GM18519 (cell line): ENCODE measurements around the gene IL4R.

Source experiments
- ATAC-seq: cut with Tn5 transposase; IDR thresholded peaks from one replicate; pipeline ENCODE4 v1.9.1; 2021; ENCODE audit warnings: mild to moderate bottlenecking, moderate library complexity; ENCODE audit not compliant: unreplicated experiment, low FRiP score

IL4R gene

GRCh38 chr16:27353853-27354252 lies 40.1 kb downstream of the IL4R start:
- no peak for ATAC-seq

GRCh38 chr16:27355610-27356009 lies 41.8 kb downstream of the IL4R start:
- ATAC-seq, result no peak

DNA sequence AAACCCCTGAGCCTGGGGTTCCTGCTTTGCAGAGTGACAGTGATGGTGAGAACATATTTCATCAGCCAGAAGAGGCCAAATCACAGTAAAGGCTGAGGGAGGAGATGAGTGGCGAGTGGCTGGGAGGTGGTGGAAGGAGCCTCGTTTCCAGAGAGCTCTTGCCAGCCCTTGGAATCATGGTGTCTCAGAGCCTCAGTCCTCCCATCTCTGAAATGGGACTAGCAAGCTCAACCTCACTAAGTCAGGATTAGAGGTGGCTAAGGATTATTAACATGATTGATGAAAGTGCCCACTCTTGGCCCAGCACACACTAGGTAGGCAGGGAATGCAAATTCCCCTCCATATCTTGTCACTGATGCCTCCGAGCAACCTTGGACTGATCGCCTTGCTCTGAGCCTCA lies 43.0 kb downstream of the IL4R start:
- ATAC-seq, result no peak

DNA sequence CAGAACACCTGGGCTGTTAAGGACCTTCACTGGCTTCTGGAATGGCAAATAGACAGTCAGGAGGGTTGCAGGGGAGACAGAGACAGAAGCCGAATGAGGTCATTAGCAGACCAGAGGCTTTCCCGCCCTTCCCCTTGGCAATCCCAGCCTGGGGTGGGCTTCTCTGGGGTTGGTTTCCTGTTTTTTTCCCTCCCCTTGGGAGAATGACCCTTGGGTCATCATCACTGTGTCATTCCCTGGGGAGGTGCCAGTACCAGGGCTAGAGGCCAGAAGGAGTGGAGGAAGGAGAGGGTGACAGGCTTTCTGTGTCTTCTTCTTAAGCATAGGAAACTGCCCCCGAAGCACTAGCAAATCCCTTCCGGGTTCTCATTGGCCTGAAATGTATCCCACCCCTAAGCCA lies 45.3 kb downstream of the IL4R start:
- no peak for ATAC-seq

GRCh38 chr16:27359615-27360014 lies 45.8 kb downstream of the IL4R start:
- no peak for ATAC-seq

DNA sequence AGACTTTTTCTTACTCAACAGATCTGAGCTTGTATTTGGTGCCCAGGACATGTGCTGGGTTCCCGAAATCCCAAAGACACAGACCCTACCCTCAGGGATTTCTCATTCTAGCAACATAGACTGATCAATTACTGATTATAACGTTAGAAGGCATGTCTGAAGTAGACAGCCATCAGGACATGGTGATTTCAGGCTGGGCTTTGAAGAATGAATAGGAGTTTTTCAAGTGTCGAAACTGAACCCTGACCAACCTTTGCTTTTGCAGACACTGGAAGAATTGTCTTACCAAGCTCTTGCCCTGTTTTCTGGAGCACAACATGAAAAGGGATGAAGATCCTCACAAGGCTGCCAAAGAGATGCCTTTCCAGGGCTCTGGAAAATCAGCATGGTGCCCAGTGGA lies 48.2 kb downstream of the IL4R start:
- no peak for ATAC-seq

- ATAC-seq, result no peak
Measured at GRCh38 chr16:27362570-27363245, 48.9 kb downstream of the IL4R start.

DNA sequence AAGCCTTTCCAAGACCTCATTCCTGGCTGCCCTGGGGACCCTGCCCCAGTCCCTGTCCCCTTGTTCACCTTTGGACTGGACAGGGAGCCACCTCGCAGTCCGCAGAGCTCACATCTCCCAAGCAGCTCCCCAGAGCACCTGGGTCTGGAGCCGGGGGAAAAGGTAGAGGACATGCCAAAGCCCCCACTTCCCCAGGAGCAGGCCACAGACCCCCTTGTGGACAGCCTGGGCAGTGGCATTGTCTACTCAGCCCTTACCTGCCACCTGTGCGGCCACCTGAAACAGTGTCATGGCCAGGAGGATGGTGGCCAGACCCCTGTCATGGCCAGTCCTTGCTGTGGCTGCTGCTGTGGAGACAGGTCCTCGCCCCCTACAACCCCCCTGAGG lies 49.5 kb downstream of the IL4R start:
- ATAC-seq, result no peak

- ATAC-seq, result no peak
Measured at GRCh38 chr16:27363797-27364196, 50.0 kb downstream of the IL4R start.

DNA sequence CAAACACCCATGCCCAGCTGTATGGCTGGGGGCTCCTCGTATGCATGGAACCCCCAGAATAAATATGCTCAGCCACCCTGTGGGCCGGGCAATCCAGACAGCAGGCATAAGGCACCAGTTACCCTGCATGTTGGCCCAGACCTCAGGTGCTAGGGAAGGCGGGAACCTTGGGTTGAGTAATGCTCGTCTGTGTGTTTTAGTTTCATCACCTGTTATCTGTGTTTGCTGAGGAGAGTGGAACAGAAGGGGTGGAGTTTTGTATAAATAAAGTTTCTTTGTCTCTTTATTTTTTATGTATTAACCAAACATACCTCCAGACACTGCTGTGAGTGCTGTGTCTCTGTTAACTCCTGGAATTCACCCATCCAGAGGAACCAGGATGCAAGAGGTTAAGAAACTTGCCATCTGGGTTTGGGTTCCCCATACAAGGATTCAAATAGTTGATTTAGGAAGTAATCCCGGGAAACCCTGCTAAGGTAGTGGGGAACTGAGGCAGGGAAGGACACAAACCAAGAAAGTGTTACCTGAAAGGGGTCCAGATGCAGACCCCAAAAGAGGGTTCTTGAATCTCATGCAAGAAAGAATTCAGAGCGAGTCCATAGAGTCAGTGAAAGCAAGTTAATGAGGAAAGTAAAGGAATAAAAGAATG lies 50.8 kb downstream of the IL4R start:
- no peak for ATAC-seq

DNA sequence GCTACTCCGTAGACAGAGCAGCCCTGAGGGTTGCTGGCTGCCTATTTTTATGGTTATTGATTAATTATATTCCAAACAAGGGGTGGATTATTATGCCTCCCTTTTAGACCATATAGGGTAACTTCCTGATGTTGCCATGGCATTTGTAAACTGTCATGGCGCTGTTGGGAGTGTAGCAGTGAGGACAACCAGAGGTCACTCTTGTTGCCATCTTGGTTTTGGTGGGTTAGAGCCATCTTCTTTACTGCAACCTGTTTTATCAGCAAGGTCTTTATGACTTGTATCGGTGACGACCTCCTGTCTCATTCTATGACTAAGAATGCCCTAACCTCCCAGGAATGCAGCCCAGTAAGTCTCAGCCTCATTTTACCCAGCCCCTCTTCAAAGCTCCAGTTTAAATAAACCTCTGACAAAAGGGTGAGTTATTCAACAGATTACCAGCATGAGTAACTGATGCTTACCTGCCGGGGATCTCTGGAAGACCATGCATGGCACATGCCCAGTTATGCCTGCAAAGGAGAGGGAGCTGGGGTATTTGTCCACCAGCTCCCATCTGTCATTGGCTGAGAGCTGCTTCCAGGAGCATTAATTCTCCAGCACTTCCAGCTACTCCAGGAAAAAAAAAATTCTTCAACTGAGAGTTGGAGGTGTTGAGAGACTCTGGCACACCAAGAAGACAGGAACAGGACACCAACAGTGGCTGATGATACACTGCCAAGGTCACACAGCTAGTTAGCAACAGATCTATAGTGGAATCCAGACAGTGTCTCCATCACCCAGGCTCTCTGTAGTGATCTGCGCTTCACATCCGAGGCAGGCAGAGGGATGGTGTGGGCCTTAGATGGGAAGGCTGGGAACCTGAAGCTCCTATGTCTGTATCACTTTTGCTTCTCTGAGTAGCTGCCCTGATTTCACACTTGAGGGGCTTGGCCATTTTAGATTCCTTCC lies 51.6 kb downstream of the IL4R start:
- ATAC-seq, result no peak

DNA sequence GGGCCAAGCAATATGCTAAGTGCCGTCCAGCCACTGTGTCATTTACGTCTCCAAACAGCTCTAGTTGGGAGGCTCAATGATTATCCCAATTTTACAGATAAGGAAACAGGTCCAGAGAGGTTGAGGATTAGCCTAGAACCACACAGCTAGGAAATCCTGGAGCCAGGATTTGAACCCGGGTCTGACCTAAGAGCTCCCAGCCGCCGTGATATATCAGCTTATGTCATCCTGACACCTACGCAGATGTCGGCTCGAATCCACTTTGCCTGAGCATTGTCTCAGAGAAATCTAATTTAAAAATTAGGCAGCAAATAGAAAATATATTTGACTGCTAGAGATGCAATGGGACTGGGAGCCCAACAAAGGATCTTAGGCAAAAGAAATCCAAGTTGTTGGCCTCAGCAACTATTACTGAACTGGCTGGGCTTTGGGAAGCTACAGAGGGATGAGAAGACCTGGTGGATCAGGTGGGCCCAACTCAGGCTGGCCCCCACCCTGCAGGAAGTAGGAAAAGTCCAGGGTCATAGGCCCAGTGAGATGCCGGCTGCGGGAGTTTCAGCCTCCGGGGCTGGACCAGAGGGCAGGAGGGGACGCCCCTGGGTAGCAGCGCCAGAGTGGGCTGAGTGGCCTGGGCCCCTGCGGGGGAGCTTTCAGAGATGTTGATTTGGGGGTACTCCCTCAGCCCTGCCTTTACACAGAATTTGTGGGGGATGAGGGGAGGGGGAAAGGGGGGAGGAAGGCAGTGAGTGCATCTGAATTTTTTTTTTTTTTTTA lies 53.1 kb downstream of the IL4R start:
- ATAC-seq, result no peak

DNA sequence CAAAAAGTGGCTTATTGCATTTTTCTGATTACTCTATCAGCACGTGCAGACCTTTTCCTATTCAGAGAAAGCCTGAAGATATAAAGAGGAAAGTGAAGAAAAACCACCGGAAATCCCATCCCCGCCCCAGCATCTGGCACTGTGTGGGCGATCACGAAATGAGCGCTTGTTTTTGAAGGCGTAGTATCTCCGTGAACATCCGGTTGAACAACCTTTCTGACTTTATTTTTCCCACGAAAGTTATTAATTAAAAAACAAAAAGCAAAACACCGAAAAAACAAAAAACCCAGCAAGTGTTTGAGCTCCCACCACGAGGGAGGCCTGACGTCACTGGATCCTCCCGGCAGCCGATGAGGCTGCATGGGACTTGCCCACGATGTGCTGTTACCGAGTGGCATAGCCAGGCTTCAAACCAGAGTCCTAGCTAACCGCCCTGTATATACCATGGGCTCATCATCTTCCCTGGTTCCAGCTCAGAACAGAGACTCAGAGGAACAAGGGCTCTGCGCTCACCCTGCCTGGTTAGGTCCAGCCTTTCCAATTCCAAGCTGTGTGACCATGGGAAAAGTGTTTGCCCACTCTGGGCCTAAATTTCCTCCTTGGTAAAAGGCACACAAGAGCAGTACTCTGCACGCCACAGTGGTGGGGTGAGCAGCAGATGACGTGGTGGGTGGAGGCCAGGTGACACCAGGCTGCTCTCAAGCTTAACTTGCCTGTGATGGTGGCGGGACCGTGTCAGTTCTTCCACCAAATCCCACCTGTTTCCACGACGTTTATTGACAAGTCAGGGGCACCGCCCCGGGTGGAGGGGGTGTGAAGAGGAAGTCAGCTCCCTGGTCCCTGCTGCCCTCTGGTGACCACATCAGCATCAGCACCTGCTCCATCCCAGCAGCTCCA lies 53.9 kb downstream of the IL4R start:
- ATAC-seq, result peak; percentile 45

GRCh38 chr16:27368358-27368722 lies 54.6 kb downstream of the IL4R start:
- ATAC-seq, result no peak

DNA sequence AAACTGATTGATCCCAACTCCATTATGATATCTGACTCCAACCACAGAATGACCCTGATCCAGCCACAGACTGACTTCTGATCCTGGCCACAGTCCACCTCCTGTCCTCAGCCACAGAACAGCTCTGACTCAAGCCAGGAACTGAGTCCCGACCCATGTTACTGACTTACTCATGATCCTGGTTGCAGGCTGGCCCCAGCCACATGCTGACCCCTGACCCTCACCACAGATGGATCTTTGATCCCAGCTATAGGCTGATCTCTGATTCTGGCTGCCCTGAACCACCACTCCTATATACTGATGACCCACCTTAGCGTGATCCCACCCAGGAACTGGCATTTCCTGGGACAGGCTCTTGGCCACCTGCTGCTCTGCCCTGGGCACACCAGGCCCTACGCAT lies 56.0 kb downstream of the IL4R start:
- ATAC-seq, result no peak

DNA sequence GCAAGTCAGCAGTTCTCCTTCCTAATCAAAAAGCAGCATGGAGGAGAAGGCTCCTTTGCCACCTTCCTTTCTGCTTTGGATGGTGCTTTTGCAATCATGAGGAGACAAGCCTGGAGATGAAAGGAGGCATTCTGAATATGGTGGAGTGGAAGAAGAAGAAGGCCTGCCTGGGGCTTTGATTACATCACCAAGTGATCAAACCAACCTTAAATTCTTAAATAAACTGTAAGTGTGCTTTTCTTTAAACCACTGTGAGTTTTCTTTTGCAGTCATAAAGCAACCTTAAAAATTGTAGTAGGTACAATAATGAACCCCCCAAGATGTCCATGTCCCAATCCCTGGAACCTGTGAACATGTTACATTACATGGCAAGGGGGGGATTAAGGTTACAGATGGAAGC lies 56.5 kb downstream of the IL4R start:
- ATAC-seq, result no peak

- no peak for ATAC-seq
Measured at GRCh38 chr16:27373312-27373711, 59.5 kb downstream of the IL4R start.

DNA sequence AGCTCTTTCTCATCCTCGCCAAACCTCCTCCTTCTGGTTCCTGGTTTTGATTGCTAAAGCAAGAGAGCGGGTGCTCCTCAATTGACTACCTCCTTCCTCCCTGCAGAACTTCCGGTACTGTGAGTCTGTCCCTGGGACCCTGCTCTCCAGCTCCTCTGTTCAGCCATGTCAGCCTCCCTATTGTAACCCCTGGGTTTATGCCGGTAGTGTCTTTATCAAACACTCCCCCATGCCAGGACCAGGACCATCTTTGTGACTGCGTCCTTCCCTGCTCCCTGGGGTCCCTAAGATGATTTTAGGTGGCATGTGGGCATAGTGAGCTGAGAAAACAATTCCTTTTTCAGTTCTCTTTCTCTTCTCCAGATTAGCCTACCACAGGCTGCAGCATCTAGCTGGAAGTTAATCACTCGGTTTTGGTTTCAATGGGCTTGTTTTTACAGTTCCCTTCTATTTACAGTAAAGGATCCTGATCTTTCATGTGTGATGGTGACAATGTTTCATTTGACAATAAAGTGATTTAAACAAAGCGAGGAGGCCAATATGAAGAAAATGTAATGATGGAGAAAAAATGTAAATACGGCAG lies 60.5 kb downstream of the IL4R start:
- ATAC-seq, result no peak

- ATAC-seq, result no peak
Measured at GRCh38 chr16:27374804-27375425, 61.1 kb downstream of the IL4R start.
